Measurements from ENCODE around the gene CREG1.
A peak's percentile ranks its signal among the peaks of the same experiment; 100 is the strongest.

Gene CREG1

DNA sequence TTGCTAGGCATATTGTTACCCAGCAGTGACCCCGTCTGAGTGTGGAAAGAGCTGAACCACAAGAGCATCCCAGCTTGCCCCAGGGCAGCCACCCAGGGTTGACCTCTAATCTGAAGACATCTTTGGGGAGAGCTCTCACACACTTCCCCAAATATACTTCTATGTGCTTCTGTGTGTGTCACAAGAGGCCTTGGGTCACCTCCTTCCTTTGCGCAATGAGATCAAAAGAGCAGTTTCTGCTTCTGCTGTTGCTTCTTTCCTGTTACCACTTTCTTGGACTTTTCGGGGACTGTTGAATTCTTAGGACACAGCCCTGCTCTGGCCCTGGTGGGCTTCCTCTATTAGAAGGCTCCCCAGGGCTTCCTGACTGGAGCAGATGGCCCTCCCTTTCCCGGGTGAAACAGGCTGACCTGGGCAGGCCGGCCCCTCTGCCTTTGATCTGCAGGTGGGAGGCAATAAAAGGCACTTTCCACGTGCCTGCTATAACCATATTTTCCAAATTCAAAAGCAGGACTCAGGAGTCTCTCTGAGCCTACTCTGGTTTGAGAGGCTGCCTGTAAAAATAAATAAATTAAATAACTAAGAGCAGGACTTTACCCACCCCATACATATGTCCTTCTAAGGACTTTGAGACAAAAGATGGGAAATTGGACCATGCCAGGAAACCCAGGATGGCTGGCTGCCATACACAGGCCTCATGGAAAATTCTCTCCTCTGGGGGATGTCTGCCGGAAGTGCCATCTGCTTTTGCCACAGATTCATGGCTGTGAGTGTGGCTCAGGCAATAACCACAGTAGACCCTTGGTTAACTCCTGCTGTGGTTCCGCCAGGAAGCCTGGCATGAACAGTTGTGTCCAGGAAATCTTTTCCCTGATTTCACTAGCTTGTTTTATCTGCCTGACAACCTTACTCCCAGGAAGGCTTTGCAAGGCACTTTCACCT is 48.2 kb upstream of the CREG1 start:
- ATAC-seq = no peak

DNA sequence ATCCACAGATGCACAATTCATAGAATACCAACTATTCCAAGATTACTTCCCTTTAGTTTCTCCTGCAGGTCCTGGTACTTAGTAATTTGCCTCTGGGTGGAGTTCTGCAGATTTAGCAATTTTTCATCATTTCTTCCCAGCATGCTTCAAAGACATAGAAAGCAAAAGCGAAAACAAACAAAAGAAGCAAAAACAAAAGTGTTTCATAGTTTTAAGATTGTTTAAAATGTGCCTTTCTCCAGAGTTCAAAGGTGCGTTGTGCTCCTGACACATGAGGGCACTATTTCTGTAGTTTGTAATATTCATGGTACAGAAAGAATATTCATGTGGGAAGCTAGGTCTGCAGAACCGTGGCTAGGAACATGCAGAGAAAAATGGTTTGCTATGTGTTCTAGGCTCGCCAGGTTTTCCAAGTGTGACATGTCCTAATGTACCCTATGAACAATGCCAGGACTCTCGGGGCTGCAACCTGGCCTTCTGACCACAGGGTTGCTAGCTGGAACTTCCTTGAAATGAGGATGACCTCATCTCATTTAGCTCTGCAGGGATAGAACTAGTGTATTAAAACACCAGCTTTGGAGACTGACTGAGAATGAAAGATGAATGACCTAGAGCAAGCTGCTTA is 46.5 kb upstream of the CREG1 start:
- peak; percentile 95 for ATAC-seq
- TF ChIP-seq, protein P1, sequence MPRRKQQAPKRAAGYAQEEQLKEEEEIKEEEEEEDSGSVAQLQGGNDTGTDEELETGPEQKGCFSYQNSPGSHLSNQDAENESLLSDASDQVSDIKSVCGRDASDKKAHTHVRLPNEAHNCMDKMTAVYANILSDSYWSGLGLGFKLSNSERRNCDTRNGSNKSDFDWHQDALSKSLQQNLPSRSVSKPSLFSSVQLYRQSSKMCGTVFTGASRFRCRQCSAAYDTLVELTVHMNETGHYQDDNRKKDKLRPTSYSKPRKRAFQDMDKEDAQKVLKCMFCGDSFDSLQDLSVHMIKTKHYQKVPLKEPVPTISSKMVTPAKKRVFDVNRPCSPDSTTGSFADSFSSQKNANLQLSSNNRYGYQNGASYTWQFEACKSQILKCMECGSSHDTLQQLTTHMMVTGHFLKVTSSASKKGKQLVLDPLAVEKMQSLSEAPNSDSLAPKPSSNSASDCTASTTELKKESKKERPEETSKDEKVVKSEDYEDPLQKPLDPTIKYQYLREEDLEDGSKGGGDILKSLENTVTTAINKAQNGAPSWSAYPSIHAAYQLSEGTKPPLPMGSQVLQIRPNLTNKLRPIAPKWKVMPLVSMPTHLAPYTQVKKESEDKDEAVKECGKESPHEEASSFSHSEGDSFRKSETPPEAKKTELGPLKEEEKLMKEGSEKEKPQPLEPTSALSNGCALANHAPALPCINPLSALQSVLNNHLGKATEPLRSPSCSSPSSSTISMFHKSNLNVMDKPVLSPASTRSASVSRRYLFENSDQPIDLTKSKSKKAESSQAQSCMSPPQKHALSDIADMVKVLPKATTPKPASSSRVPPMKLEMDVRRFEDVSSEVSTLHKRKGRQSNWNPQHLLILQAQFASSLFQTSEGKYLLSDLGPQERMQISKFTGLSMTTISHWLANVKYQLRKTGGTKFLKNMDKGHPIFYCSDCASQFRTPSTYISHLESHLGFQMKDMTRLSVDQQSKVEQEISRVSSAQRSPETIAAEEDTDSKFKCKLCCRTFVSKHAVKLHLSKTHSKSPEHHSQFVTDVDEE (CRISPR knock-in tag; IDR thresholded peaks at IDR 0.05) = no peak
- TF ChIP-seq PATZ1 (CRISPR knock-in tag; IDR thresholded peaks at IDR 0.05; ENCODE audit: borderline replicate concordance) = no peak
- no peak for TF ChIP-seq CSDC2 (CRISPR knock-in tag; IDR thresholded peaks at IDR 0.05)
- TF ChIP-seq POU6F1 (CRISPR knock-in tag; IDR thresholded peaks at IDR 0.05; ENCODE audit: borderline replicate concordance, low read depth) = no peak
- no peak for TF ChIP-seq ZNF8 (CRISPR knock-in tag; IDR thresholded peaks at IDR 0.05)
- TF ChIP-seq RARB (CRISPR knock-in tag; IDR thresholded peaks at IDR 0.05) = no peak
- no peak for TF ChIP-seq ARNTL (CRISPR knock-in tag; IDR thresholded peaks at IDR 0.05; ENCODE audit: borderline replicate concordance, low read depth)
- no peak for TF ChIP-seq ESRRG (CRISPR knock-in tag; IDR thresholded peaks at IDR 0.05)
- TF ChIP-seq, protein P2, sequence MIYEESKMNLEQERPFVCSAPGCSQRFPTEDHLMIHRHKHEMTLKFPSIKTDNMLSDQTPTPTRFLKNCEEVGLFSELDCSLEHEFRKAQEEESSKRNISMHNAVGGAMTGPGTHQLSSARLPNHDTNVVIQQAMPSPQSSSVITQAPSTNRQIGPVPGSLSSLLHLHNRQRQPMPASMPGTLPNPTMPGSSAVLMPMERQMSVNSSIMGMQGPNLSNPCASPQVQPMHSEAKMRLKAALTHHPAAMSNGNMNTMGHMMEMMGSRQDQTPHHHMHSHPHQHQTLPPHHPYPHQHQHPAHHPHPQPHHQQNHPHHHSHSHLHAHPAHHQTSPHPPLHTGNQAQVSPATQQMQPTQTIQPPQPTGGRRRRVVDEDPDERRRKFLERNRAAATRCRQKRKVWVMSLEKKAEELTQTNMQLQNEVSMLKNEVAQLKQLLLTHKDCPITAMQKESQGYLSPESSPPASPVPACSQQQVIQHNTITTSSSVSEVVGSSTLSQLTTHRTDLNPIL (CRISPR knock-in tag; IDR thresholded peaks at IDR 0.05; ENCODE audit: low read depth) = no peak
- TF ChIP-seq GLIS3 (CRISPR knock-in tag; IDR thresholded peaks at IDR 0.05) = no peak
- TF ChIP-seq ZNF565 (CRISPR knock-in tag; conservative IDR thresholded peaks at IDR 0.05; ENCODE audit: low read depth) = no peak
- TF ChIP-seq, protein P3, sequence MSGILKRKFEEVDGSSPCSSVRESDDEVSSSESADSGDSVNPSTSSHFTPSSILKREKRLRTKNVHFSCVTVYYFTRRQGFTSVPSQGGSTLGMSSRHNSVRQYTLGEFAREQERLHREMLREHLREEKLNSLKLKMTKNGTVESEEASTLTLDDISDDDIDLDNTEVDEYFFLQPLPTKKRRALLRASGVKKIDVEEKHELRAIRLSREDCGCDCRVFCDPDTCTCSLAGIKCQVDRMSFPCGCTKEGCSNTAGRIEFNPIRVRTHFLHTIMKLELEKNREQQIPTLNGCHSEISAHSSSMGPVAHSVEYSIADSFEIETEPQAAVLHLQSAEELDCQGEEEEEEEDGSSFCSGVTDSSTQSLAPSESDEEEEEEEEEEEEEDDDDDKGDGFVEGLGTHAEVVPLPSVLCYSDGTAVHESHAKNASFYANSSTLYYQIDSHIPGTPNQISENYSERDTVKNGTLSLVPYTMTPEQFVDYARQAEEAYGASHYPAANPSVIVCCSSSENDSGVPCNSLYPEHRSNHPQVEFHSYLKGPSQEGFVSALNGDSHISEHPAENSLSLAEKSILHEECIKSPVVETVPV (CRISPR knock-in tag; IDR thresholded peaks at IDR 0.05) = no peak
- TF ChIP-seq ZFP30 (CRISPR knock-in tag; IDR thresholded peaks at IDR 0.05) = no peak
- TF ChIP-seq ZNF70 (CRISPR knock-in tag; IDR thresholded peaks at IDR 0.05) = no peak
- TF ChIP-seq ZC3H10 (CRISPR knock-in tag; IDR thresholded peaks at IDR 0.05) = no peak
- TF ChIP-seq BACH2 (CRISPR knock-in tag; IDR thresholded peaks at IDR 0.05; ENCODE audit: borderline replicate concordance) = no peak
- no peak for TF ChIP-seq ISL1 (CRISPR knock-in tag; IDR thresholded peaks at IDR 0.05)
- no peak for TF ChIP-seq ZFP3 (CRISPR knock-in tag; IDR thresholded peaks at IDR 0.05)
- TF ChIP-seq PPARA (CRISPR knock-in tag; IDR thresholded peaks at IDR 0.05; ENCODE audit: borderline replicate concordance) = no peak
- no peak for TF ChIP-seq TCF4 (CRISPR knock-in tag; IDR thresholded peaks at IDR 0.05; ENCODE audit: borderline replicate concordance)

More for the DNA sequence above, 48.2 kb upstream of the CREG1 start:
- TF ChIP-seq BACH2 (CRISPR knock-in tag; IDR thresholded peaks at IDR 0.05; ENCODE audit: borderline replicate concordance) (no peak), CSDC2 (CRISPR knock-in tag; IDR thresholded peaks at IDR 0.05) (no peak), PPARA (CRISPR knock-in tag; IDR thresholded peaks at IDR 0.05; ENCODE audit: borderline replicate concordance) (no peak)

All from SK-N-SH treated with all-trans-retinoic acid at 6 μM for 48 hours (cell line).